ENCODE results near the gene TEDC2.

GRCh38 chr16:2508722-2509400, 49.0 kb downstream of the TEDC2 start:
- TF ChIP-seq YY1 (IDR thresholded peaks at IDR 0.05; ENCODE audit: insufficient read depth, insufficient read length) (no peak), ZNF274 (IDR thresholded peaks at IDR 0.05; ENCODE audit: low read depth, low read length) (no peak), SUZ12 (IDR thresholded peaks at IDR 0.05; ENCODE audit: extremely low read depth, insufficient read depth, insufficient read length) (no peak)
